Epithelial cell of prostate (primary cell): ENCODE measurements around the gene VASN.
A peak's percentile ranks its signal among the peaks of the same experiment; 100 is the strongest.
"Not testable (repeated sequence)": the region's sequence is repeated elsewhere in the genome, so short reads cannot be mapped to it uniquely, and the experiment has no call there.

Experiments used
- DNase-seq: peaks from one replicate; pipeline ENCODE4 v3.0.0-alpha.2; 2011; ENCODE audit warnings: low read depth, low spot score
- H3K27ac ChIP-seq: fragments of 450-650 bp; 2 replicates; pipeline ENCODE4 v1.5.1; 2017; ENCODE audit warnings: mild to moderate bottlenecking

The VASN gene

GRCh38 chr16:4393850-4394249, 22.2 kb downstream of the VASN start:
- peak overlapping the region; percentile 69 for H3K27ac ChIP-seq
- DNase-seq = not testable (repeated sequence)

DNA sequence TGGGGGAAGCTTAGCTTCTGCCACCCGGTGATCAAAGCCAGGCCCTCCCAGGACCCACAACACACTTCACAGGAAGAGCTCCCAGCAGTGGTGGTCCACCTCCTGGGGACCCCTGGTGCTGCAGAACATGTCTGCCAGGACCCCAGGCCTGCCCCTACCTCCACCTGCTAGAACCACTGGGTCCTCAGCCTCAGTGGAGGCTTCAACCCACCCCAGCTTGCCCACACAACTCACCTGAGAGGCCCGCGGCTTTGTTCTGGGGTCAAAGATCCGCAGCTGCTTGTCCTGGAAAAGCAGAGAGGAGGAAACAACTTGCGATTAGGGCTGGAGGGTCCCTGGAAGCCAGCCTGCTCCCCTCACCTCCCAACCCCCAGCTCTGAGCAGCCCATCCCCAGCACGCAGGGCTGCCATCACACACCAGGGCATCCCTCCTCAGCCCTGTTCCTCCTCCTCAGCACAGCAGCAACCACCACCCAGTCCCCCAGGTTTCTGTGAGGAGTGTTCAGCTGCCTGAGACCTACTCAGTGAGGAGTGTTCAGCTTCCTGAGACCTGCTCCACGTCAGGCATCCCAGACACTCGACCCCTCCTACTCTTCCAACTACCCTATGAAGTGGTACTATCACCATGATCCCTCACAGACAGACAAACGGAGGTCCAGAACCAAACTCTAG, 23.5 kb downstream of the VASN start:
- DNase-seq = no peak
- no peak overlapping the region for H3K27ac ChIP-seq

DNA sequence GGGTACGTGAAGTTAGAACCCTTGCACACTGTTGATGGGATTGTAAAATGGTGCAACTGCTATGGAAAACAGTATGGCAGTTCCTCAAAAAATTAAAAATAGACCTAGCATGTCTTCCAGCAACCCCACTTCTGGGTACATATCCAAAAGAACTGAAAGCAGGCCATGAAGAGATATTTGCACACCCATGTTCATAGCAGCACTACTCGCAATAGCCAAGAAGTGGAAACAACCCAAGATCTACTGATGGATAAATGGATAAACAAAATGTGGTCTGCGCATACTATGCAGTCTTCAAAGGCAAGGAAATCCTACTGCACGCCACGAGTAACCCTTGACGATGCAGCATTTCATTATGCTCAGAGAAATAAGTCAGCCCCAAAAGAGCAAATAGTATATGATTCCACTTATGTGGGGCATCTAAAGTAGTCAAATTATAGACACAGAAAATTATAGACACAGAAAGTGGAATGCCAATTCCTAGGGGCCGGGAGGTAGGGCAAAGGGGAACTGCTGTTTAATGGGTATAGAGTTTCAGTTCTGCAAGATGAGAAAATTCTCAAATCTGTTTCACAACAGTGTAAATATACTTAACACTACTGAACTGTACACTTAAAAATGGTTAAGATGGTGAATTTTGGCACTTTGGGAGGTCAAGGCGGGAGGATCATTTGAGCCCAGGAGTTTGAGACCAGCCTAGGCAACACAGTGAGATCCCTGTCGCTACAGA, 27.5 kb downstream of the VASN start:
- no peak overlapping the region for H3K27ac ChIP-seq
- no peak for DNase-seq

- H3K27ac ChIP-seq = no peak overlapping the region
- no peak for DNase-seq
Measured at GRCh38 chr16:4401094-4401501, 29.4 kb downstream of the VASN start.

- no peak overlapping the region for H3K27ac ChIP-seq
- no peak for DNase-seq
Measured at GRCh38 chr16:4401510-4401909, 29.9 kb downstream of the VASN start.

GRCh38 chr16:4402439-4403132, 30.9 kb downstream of the VASN start:
- no peak for DNase-seq
- no peak overlapping the region for H3K27ac ChIP-seq

DNA sequence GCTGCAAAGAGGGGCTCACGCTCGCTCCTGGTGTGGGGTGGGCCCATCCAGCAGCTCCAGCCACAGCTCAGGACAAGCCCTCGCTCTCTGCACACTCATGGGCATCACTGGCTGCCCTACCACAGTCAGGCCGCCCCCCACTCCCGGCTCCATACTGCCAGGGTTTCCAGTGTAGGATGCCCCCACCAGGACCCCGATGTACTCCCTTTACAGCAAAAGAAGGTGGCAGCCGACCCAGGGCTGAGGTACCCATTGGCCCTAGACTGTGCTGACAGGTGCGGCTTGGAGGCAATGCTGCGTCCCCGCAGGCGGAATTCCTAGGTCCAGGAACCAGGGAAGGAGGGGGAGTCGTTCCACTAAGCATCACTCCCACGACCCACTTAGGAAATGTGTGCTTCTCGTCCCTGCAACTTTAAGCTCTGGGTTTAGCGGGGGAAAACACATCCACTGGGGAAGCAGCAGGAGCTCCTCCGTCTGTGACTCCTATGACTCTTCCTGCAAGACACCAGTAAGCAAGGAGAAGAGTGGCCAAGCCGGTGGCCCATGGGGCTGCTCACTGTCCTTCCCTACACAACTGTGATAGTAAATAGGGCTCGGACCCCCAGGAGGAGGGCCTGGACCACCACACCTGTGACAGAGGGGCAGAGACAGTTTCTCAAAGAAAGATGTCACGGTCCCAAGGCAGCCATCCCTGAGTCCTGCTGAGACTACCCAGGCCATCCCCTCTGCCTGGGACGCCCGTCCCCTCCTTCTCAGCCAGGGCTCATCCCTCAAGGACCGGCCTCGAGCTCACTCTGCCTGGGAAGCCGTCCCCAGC, 31.7 kb downstream of the VASN start:
- DNase-seq = no peak
- H3K27ac ChIP-seq = no peak overlapping the region

DNA sequence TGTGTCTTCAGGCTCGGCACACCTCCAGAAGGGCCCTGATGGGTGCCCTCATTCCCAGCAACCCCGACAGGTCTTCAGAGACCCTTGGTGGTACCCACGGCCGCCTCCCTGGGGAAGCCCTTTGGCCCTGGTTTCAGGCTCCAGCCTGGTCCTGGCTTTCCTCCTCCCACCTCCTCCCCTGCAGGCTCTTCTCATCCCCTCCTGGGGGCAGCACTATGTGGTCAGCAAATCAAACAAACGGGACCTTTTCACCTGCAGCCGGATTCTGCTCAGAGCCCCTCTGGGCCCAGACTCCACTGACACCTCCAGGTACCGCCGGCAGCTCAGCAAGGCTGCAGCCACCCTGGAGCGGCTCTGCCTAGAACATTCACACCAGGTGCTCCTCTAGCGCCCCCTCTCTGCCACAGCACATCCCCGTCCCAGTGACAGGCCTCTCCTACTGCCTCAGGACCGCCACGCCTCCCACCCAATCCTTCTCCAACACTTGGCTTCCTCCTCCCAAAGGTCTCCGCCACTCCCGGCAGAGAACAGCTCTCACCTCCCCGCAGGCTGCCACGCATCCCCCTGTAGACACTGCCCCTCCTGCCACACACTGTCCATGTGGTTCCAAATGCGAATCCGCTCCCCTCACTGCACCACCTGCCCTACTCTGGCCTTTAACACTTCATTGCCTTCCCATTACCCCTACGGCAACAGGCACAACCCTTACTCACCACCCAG, 32.8 kb downstream of the VASN start:
- no peak overlapping the region for H3K27ac ChIP-seq
- DNase-seq = no peak

- no peak for DNase-seq
- H3K27ac ChIP-seq = no peak overlapping the region
Measured at GRCh38 chr16:4404967-4405696, 33.5 kb downstream of the VASN start.

- H3K27ac ChIP-seq = no peak overlapping the region
- DNase-seq = no peak
Measured at GRCh38 chr16:4407543-4408322, 36.1 kb downstream of the VASN start.

DNA sequence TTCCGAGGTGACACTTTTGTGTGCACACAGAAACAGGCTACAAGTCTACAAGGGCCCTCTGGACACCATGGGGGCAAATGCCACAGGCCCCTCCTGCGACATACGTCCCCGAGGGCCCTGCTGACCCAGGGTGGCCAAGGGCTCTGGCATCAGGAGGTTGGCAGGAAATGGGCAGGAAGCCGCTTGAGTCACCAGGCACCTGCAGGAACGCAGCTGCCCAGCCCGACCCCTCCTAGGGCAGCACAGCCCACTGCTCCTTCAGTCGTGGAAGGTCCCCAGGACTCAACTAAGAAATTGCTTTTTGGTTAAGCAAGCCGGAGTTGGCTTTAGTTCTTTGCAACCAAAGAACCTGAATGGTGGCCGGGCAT, 36.7 kb downstream of the VASN start:
- H3K27ac ChIP-seq = no peak overlapping the region
- no peak for DNase-seq

DNA sequence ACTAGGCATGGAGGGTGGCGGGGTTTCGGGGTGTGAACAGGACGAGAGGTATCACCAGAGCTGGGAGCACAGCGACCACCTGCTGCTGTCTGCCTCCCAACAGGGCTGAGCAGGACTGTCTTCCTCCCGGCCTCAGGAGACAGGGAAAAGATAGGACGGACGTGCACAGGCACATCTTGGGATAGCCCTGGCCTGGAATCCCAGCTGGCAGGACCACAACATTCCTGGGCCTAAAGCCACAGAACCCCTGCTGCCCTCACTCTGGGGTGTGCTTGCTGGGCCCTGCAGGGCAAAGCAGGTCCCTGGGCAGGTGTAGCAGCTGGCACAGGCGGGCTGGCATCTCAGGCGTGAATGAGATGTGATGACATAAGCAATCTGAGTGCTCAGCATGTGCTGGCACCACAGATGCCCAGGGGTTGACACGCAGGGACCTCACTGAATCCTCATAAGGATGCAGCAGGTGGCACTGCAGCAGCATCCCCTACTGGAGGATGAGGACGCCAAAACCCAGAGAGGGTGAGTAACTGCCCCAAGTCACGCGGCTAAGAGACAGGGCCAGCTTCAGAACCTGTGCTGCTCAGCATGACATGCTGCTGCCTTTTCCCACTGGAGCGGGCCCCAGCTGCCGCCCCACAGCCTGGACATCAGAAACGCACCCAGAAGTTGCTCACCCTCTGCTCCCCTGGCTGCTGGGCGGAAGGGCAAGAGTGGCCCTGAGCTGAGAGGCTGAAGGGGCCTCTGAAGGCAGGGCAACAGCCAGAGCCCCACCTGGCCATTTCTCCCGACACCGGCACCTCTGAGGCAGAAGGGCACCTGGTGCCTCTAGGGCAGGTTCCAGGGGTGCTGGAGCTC, 37.7 kb downstream of the VASN start:
- DNase-seq = no peak
- no peak overlapping the region for H3K27ac ChIP-seq

DNA sequence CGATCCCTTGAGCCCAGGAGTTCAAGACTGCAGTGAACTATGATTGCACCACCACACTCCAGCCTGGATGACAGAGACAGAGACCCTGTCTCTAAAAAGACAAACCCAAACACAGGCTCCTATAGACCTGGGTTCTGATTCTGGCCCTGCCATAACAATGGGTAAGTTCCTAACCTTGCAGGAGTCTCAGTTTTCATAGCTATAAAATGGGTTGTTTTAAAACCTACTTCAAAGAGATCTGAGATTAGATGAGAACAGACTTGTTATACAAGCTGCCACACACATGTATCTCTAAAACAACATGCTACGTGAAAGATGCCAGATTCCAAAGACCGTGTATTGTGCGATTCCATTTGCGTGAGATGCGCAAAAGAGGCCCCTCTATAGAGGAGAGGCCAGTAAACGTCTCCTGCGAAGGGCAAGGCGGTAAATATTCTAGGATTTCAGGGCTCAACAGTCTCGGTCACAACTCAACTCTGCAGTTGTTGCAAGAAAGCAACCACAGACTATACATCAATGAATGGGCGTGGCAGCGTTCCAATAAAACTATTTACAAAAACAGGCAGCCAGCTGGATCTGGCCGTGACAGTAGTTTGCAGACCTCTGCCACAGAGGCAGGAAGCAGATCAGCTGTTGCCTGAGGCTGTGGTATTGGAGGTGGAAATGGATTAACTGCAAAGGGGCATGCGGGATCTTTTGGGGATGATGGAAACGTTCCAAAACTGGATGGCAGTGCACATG, 38.9 kb downstream of the VASN start:
- no peak overlapping the region for H3K27ac ChIP-seq
- DNase-seq = no peak

DNA sequence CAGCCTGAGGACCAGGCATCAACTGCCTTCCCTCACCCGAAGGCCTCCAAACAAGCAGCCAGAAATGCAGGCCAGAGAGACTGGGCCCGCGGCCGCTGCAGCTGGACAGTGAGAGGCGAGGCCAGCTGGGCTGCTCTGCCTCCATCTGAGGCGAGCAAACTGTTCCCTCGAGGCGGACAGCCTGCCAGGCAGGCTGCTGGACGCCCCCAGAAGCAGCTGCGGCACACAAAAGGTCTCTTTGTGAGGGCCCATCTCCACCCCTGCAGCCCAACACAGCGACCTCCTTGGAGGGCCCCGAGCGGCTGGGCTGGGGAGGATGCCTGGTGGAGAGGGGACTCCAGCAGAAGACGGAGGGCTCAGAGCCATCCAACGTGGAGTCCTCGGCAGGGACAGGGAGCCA, 40.0 kb downstream of the VASN start:
- no peak overlapping the region for H3K27ac ChIP-seq
- no peak for DNase-seq

- no peak overlapping the region for H3K27ac ChIP-seq
- no peak for DNase-seq
Measured at GRCh38 chr16:4412159-4412558, 40.5 kb downstream of the VASN start.

DNA sequence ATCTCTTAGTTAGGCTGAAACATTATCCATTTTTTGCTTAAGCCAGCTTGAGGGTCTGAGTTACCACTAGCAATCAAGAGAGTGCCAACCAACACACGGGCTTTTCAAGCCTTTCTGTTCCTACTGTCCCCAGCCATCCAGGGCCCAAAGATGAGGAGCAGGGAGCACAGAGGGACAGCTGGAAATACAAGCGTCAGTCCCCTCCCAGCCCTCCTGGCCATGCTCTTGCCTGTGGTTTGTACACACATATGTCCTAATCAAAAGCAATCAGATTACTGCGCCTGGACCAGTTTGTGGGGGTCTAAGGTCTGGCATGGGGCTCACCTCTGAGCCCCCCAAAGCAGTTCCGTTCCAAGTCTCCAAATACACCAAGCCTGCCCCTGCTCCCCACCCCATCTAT, 41.2 kb downstream of the VASN start:
- no peak for DNase-seq
- H3K27ac ChIP-seq = no peak overlapping the region
